ENCODE results near the gene DMD.

Gene DMD

GRCh38 chrX:32893751-32894150 is 317.6 kb downstream of the DMD start:
- intact Hi-C loops (cut with DNase I): no loop called here

GRCh38 chrX:32877592-32877991 is 333.8 kb downstream of the DMD start:
- DNase-seq: no peak
- intact Hi-C loops (cut with DNase I): no loop called here

More at GRCh38 chrX:32893751-32894150, 317.6 kb downstream of the DMD start:
- DNase-seq: no peak

GRCh38 chrX:32874839-32875238 is 336.5 kb downstream of the DMD start:
- no peak for DNase-seq
- intact Hi-C loops (cut with DNase I): no loop called here

GRCh38 chrX:32873786-32874185 is 337.6 kb downstream of the DMD start:
- no peak for DNase-seq
- intact Hi-C loops (cut with DNase I): no loop called here

- intact Hi-C loops (cut with DNase I): no loop called here
Measured at GRCh38 chrX:32871636-32872035, 339.7 kb downstream of the DMD start.

GRCh38 chrX:32868524-32868895 is 342.8 kb downstream of the DMD start:
- intact Hi-C loops (cut with DNase I): no loop called here
- no peak for DNase-seq

More at GRCh38 chrX:32871636-32872035, 339.7 kb downstream of the DMD start:
- DNase-seq: no peak

GRCh38 chrX:32867781-32868523 is 343.4 kb downstream of the DMD start:
- intact Hi-C loops (cut with DNase I): no loop called here
- peak in 1 of 42 donors; percentile 5 for DNase-seq

- DNase-seq: no peak
- intact Hi-C loops (cut with DNase I): no loop called here
Measured at GRCh38 chrX:32852203-32852602, 359.1 kb downstream of the DMD start.

- DNase-seq: no peak
- intact Hi-C loops (cut with DNase I): no loop called here
Measured at GRCh38 chrX:32851556-32851955, 359.8 kb downstream of the DMD start.

GRCh38 chrX:32847921-32848320 is 363.4 kb downstream of the DMD start:
- no peak for DNase-seq
- intact Hi-C loops (cut with DNase I): no loop called here

GRCh38 chrX:32842053-32842452 is 369.3 kb downstream of the DMD start:
- DNase-seq: no peak
- intact Hi-C loops (cut with DNase I): no loop called here

- intact Hi-C loops (cut with DNase I): no loop called here
- DNase-seq: no peak
Measured at GRCh38 chrX:32839781-32840180, 371.6 kb downstream of the DMD start.

- DNase-seq: no peak
- intact Hi-C loops (cut with DNase I): no loop called here
Measured at GRCh38 chrX:32825009-32825408, 386.3 kb downstream of the DMD start.

- DNase-seq: no peak
- intact Hi-C loops (cut with DNase I): no loop called here
Measured at GRCh38 chrX:32804034-32804433, 407.3 kb downstream of the DMD start.

GRCh38 chrX:32798990-32799389 is 412.4 kb downstream of the DMD start:
- DNase-seq: no peak
- intact Hi-C loops (cut with DNase I): no loop called here

- intact Hi-C loops (cut with DNase I): no loop called here
- DNase-seq: no peak
Measured at GRCh38 chrX:32788936-32789335, 422.4 kb downstream of the DMD start.

- DNase-seq: no peak
- intact Hi-C loops (cut with DNase I): no loop called here
Measured at GRCh38 chrX:32780109-32780508, 431.2 kb downstream of the DMD start.

- no peak for DNase-seq
- intact Hi-C loops (cut with DNase I): no loop called here
Measured at GRCh38 chrX:32778965-32779364, 432.4 kb downstream of the DMD start.

- DNase-seq: no peak
- intact Hi-C loops (cut with DNase I): no loop called here
Measured at GRCh38 chrX:32774966-32775365, 436.4 kb downstream of the DMD start.

GRCh38 chrX:32749070-32749469 is 462.3 kb downstream of the DMD start:
- intact Hi-C loops (cut with DNase I): no loop called here
- no peak for DNase-seq

GRCh38 chrX:32745323-32745722 is 466.0 kb downstream of the DMD start:
- no peak for DNase-seq
- intact Hi-C loops (cut with DNase I): no loop called here

- intact Hi-C loops (cut with DNase I): no loop called here
- DNase-seq: no peak
Measured at GRCh38 chrX:32744921-32745320, 466.4 kb downstream of the DMD start.

Data from head of caudate nucleus (tissue), 42 donors.